Measurements from ENCODE around the gene COPG2. TPM values are rescaled to one million over a fixed set of nuclear protein-coding genes. Genes with fewer than 3 reads are reported as not detected.
"Not testable (repeated sequence)": the region's sequence is repeated elsewhere in the genome, so short reads cannot be mapped to it uniquely, and the experiment has no call there.

Gene COPG2
- total and polyA plus RNA-seq, 2 experiments from 2014 or later: 7.0 to 35.1 TPM

GRCh38 chr7:130544356-130544755 lies 124.2 kb downstream of the COPG2 start:
- H3K4me3 ChIP-seq: no peak overlapping the region
- TF ChIP-seq, protein P1, sequence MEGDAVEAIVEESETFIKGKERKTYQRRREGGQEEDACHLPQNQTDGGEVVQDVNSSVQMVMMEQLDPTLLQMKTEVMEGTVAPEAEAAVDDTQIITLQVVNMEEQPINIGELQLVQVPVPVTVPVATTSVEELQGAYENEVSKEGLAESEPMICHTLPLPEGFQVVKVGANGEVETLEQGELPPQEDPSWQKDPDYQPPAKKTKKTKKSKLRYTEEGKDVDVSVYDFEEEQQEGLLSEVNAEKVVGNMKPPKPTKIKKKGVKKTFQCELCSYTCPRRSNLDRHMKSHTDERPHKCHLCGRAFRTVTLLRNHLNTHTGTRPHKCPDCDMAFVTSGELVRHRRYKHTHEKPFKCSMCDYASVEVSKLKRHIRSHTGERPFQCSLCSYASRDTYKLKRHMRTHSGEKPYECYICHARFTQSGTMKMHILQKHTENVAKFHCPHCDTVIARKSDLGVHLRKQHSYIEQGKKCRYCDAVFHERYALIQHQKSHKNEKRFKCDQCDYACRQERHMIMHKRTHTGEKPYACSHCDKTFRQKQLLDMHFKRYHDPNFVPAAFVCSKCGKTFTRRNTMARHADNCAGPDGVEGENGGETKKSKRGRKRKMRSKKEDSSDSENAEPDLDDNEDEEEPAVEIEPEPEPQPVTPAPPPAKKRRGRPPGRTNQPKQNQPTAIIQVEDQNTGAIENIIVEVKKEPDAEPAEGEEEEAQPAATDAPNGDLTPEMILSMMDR (IDR thresholded peaks at IDR 0.05; ENCODE audit: low read depth, low read length): no peak
- H3K27me3 ChIP-seq: no peaks in the 10 kb centered on the region
- no peaks in the 10 kb centered on the region for H3K9me3 ChIP-seq (ENCODE audit: low read depth)
- no peak overlapping the region for H3K27ac ChIP-seq
- no peak for DNase-seq (ENCODE audit: low read depth in 1 of 2, low spot score in 1 of 2)
- H3K36me3 ChIP-seq: peaks cover 9% of the 10 kb centered on the region
- no peaks in the 10 kb centered on the region for H3K4me1 ChIP-seq (ENCODE audit: low read depth)

- no peak overlapping the region for H3K27ac ChIP-seq
Measured at GRCh38 chr7:130543487-130544010, 125.0 kb downstream of the COPG2 start.

GRCh38 chr7:130542297-130542696 lies 126.3 kb downstream of the COPG2 start:
- H3K27me3 ChIP-seq; H3K27ac ChIP-seq; H3K36me3 ChIP-seq; H3K9me3 ChIP-seq (ENCODE audit: low read depth); DNase-seq (ENCODE audit: low read depth in 1 of 2, low spot score in 1 of 2); H3K4me1 ChIP-seq (ENCODE audit: low read depth); H3K4me3 ChIP-seq: not testable (repeated sequence)

More at GRCh38 chr7:130543487-130544010, 125.0 kb downstream of the COPG2 start:
- no peak for DNase-seq (ENCODE audit: low read depth in 1 of 2, low spot score in 1 of 2)
- Histone ChIP-seq H3K9me3 (ENCODE audit: low read depth) (no peaks in the 10 kb centered on the region), H3K4me1 (ENCODE audit: low read depth) (no peaks in the 10 kb centered on the region), H3K27me3 (no peaks in the 10 kb centered on the region), H3K36me3 (peaks cover 9% of the 10 kb centered on the region), H3K4me3 (no peak overlapping the region)
- TF ChIP-seq, protein P1 (IDR thresholded peaks at IDR 0.05; ENCODE audit: low read depth, low read length): no peak

DNA sequence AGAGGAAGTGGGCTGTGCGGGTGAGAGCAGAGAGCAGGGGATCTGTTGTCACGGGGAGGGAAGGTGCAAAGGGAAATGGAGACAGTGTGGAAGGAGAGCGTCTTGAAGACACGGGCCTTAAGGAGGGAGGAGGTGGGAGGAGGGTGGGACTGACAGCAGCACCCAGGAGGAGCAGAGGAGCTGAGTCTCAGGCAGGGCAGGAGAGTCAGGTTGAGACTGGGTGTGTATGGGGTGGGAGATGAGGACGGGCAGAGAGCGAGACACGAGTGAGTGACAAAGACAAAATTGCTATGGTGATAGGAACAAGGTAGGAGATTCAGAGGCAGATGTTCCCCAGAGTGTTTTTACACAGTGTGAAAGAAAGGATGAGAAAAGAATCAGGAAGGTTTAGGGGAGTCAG lies 127.3 kb downstream of the COPG2 start:
- not testable (repeated sequence) for H3K36me3 ChIP-seq; DNase-seq (ENCODE audit: low read depth in 1 of 2, low spot score in 1 of 2); H3K27me3 ChIP-seq; H3K4me1 ChIP-seq (ENCODE audit: low read depth); H3K27ac ChIP-seq; H3K4me3 ChIP-seq; H3K9me3 ChIP-seq (ENCODE audit: low read depth)

DNA sequence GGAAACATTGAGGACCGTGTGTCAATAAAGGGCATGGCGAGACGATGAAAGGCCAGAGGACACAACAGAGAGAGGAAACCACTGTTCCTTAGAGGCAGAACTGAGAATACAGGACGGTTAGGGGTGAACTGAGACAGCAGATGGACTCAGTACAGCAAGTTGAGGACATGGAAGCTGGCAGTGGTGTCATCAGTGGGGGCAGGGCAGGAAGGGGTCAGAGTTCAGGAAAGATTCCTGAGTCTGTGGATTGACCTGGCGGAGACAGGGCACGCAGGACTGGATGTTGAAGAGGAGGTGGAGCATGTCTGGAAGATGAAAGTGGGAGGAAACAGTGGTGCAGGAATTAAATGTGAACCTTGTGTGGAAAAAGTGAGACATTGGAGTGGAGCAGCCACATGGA lies 130.7 kb downstream of the COPG2 start:
- H3K27ac ChIP-seq; H3K9me3 ChIP-seq (ENCODE audit: low read depth); H3K27me3 ChIP-seq; DNase-seq (ENCODE audit: low read depth in 1 of 2, low spot score in 1 of 2); H3K36me3 ChIP-seq; H3K4me1 ChIP-seq (ENCODE audit: low read depth); H3K4me3 ChIP-seq: not testable (repeated sequence)

DNA sequence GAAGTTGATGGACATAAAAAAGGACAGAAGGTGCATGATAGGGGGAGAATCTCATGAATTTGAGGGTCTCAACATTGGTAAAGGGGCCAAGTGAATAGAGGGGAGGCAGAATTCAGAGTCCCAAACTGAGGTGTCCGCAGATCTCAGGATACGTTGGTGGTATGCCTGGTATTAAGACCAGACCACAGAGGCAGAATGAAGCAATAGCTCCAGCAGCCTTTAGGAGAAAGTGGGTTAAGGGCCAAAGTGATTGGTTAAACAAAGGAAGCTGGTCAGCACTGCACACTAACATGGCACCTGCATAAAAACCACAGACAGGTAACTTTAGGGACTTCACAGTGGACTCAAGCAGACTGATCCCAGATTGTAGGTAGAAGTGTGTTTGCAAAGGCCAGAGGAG lies 139.1 kb downstream of the COPG2 start:
- TF ChIP-seq, protein P1 (IDR thresholded peaks at IDR 0.05; ENCODE audit: low read depth, low read length): no peak
- no peak overlapping the region for H3K4me3 ChIP-seq
- H3K27ac ChIP-seq: no peak overlapping the region
- no peaks in the 10 kb centered on the region for H3K27me3 ChIP-seq
- peak in 1 of 2 donors; percentile 41 for DNase-seq (ENCODE audit: low read depth in 1 of 2, low spot score in 1 of 2)
- no peaks in the 10 kb centered on the region for H3K36me3 ChIP-seq
- H3K4me1 ChIP-seq (ENCODE audit: low read depth): no peaks in the 10 kb centered on the region
- H3K9me3 ChIP-seq (ENCODE audit: low read depth): no peaks in the 10 kb centered on the region

DNA sequence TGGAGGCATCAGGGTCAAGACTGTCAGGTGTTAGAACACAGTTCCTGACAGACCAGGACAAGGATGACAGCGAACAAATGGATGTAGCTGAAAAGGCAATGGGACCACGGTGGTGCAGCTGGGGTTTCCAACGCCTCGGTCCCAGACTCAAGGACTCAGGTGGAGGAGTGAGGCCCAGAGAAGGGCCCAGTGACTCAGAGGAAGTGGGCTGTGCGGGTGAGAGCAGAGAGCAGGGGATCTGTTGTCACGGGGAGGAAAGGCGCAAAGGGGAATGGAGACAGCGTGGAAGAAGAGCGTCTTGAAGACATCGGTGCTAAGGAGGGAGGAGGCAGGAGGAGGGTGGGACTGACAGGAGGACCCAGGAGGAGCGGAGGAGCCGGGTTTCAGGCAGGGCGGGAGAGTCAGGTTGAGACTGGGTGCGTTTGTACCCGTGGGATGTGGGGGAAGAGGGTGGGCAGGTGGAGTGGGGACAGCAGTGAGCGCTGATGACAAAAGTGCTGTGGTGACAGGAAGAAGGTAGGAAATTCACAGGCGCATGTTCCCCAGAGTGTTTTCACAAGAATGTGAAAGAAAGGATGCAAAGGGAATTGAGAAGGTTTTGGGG lies 140.7 kb downstream of the COPG2 start:
- not testable (repeated sequence) for DNase-seq (ENCODE audit: low read depth in 1 of 2, low spot score in 1 of 2); H3K4me3 ChIP-seq; H3K36me3 ChIP-seq; H3K27me3 ChIP-seq; H3K9me3 ChIP-seq (ENCODE audit: low read depth); H3K4me1 ChIP-seq (ENCODE audit: low read depth); H3K27ac ChIP-seq
